ENCODE data around the gene PAQR8. TPM values are rescaled to one million over a fixed set of nuclear protein-coding genes. Genes with fewer than 3 reads are reported as not detected.

Gene PAQR8
- total RNA-seq, 1 experiment from 2014 or later, result 3.0 TPM

GRCh38 chr6:52328729-52329128, 33.2 kb upstream of the PAQR8 start:
- Histone ChIP-seq H3K9me3 (ENCODE audit: control insufficient read depth, low read depth, low read length) (no peaks in the 10 kb centered on the region), H3K27ac (ENCODE audit: insufficient read length, low read depth, low read length) (no peak overlapping the region), H3K18ac (ENCODE audit: insufficient read length, low read depth, low read length) (no peak overlapping the region), H2AFZ (ENCODE audit: low read length) (no peak overlapping the region), H3K79me1 (ENCODE audit: insufficient read depth, low read depth, low read length, poor library complexity, severe bottlenecking) (no peaks in the 10 kb centered on the region), H3K4ac (ENCODE audit: low read depth, low read length) (no peak overlapping the region), H3K14ac (ENCODE audit: insufficient read depth, low read length) (no peak overlapping the region), H2BK5ac (ENCODE audit: insufficient read length, low read length) (no peak overlapping the region), H2BK15ac (ENCODE audit: low read depth, low read length) (no peak overlapping the region), H2BK20ac (ENCODE audit: low read depth, low read length, poor library complexity, severe bottlenecking) (no peak overlapping the region), H3K23ac (ENCODE audit: insufficient read length, low read depth, low read length) (no peak overlapping the region), H4K8ac (replicated peaks; ENCODE audit: insufficient read length, low read depth, low read length) (no peak overlapping the region), H3K27me3 (ENCODE audit: insufficient read depth, low read length) (no peaks in the 10 kb centered on the region), H2BK120ac (ENCODE audit: low read depth, low read length, poor library complexity, severe bottlenecking) (no peak overlapping the region), H3K79me2 (ENCODE audit: insufficient read depth, low read length) (no peaks in the 10 kb centered on the region), H3K4me2 (ENCODE audit: insufficient read depth, insufficient read length, low read length) (no peak overlapping the region), H3K56ac (ENCODE audit: insufficient read length, low read depth, low read length) (no peak overlapping the region), H3K9ac (ENCODE audit: extremely low read depth, insufficient read length, low read length) (no peak overlapping the region), H4K91ac (ENCODE audit: insufficient read length, low read depth, low read length) (no peak overlapping the region), H2AK5ac (ENCODE audit: insufficient read length, low read length) (no peak overlapping the region), H4K5ac (ENCODE audit: insufficient read length, low read depth, low read length) (no peak overlapping the region), H3T11ph (ENCODE audit: low read length) (no peak overlapping the region), H3K23me2 (ENCODE audit: insufficient read length, low read depth, low read length, poor library complexity, severe bottlenecking) (no peaks in the 10 kb centered on the region), H4K20me1 (ENCODE audit: control insufficient read depth, insufficient read depth, insufficient read length) (no peaks in the 10 kb centered on the region), H3K4me1 (ENCODE audit: insufficient read depth, low read length) (peaks cover 7% of the 10 kb centered on the region), H2BK12ac (ENCODE audit: insufficient read length, low read depth, low read length) (no peak overlapping the region)
- Mint-ChIP-seq H3K4me3 (no peak overlapping the region), H3K4me1 (peaks cover 24 to 37% of the 10 kb centered on the region in 2 experiments), H3K27ac (no peak overlapping the region), H3K36me3 (ENCODE audit: insufficient read depth in 1 of 3, low read depth in 3 of 3) (peaks cover 0 to 1% (median 0%) of the 10 kb centered on the region in 3 experiments; a peak in 1 of 7 replicates), H3K9me3 (no peaks in the 10 kb centered on the region; a peak in 2 of 5 replicates), H3K27me3 (ENCODE audit: low read depth) (peaks cover 16% of the 10 kb centered on the region)
- DNase-seq, result no peak
- TF ChIP-seq CTCF (conservative IDR thresholded peaks at IDR 0.05), result no peak
- WGBS (ENCODE audit: extremely low coverage, insufficient read length, low lambda C conversion rate), result no CpG with 5 or more reads among the region's 2 CpGs

Measured in H9 (cell line).